ENCODE data around the gene LETM1. TPM values are rescaled to one million over a fixed set of nuclear protein-coding genes. Genes with fewer than 3 reads are reported as not detected.

LETM1 gene
- total and polyA plus RNA-seq, 2 donors (not counting 3 experiments of a cell fraction or from before 2014, with no cell fraction given): 25.6 to 62.5 TPM

DNA sequence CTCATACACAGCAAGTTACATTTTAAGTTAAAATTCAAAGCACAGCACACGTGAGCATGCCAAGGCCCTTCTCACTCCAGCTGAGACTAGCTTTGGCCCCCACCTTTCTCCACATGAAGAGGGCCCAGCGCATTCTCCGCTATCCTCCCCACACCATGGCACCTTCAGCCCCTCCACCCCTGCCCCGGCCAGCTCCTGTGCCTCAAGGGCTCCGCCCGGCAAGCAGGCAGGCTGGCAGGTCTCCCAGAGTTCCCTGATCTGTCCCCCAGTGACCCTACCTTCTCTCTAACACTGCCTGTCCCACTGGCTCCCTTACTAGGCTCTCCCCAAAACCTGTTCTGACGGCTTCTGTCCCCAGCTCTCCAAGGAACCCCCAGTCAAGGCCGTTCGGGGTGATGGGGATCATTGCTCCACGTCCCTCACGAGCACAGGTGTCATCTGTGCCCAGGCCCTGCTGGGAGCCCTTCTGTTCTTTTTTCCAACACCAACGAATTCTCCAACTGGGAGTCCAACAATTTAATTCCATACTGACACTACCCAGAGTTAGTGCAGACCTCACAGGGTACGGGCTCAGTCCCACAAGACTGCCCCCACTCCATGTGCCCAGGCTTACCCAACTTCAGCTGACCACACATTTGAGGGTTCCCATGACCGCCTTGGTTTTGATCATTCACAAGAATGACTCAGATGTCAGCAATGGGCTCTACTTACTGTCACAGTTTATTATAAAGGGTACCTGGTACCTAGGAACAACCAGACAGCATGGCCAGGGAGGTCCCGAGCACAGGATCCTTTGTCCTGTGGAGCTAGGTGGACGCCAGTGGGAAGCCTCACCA lies 4.2 kb downstream of the LETM1 start:
- Histone ChIP-seq H3K9ac (replicated peaks; ENCODE audit: extremely low read depth, insufficient read depth, low read length) (no peak overlapping the region), H2AFZ (ENCODE audit: low read depth, low read length) (no peak overlapping the region), H3K4me3 (replicated peaks in 1 of 3; ENCODE audit: insufficient read depth in 1 of 3, low read depth in 1 of 3, low read length in 3 of 3) (no peak overlapping the region), H3K9me1 (replicated peaks; ENCODE audit: control insufficient read depth, extremely low read depth, insufficient read depth, low read length) (no peaks in the 10 kb centered on the region), H3K9me3 (replicated peaks; ENCODE audit: control insufficient read depth, insufficient read depth, low read length) (no peaks in the 10 kb centered on the region), H3K27me3 (ENCODE audit: control insufficient read depth in 2 of 2, insufficient read depth in 2 of 2, low read length in 2 of 2) (no peaks in the 10 kb centered on the region), H4K20me1 (replicated peaks; ENCODE audit: control insufficient read depth, extremely low read depth, insufficient read depth, low read length) (no peaks in the 10 kb centered on the region), H3K79me2 (ENCODE audit: control insufficient read depth, insufficient read depth, low read length) (peaks cover 59% of the 10 kb centered on the region), H3K36me3 (ENCODE audit: control insufficient read depth in 2 of 2, extremely low read depth in 1 of 2, insufficient read depth in 2 of 2, low read length in 2 of 2) (peaks cover 0 to 2% of the 10 kb centered on the region in 2 experiments), H3K27ac (ENCODE audit: insufficient read depth, low read depth, low read length) (no peak overlapping the region), H3K4me1 (ENCODE audit: control insufficient read depth, extremely low read depth, insufficient read depth, low read length) (peaks cover 12% of the 10 kb centered on the region), H3K4me2 (ENCODE audit: insufficient read depth, low read length) (no peak overlapping the region)
- CTCF ChIA-PET: interaction anchor here (1.3 to 1.4 kb wide), 2 partner anchors 59 to 84 kb away, joined by 5 read pairs; no protein-coding TSS in a partner anchor
- POLR2A ChIA-PET: no interaction called here
- no peak for TF ChIP-seq EZH2 (IDR thresholded peaks at IDR 0.05; ENCODE audit: borderline replicate concordance, low read depth, low read length, severe bottlenecking)
- no peak for TF ChIP-seq JUN (IDR thresholded peaks at IDR 0.05; ENCODE audit: borderline replicate concordance, insufficient read depth, insufficient read length, low read depth)
- TF ChIP-seq, protein P1, sequence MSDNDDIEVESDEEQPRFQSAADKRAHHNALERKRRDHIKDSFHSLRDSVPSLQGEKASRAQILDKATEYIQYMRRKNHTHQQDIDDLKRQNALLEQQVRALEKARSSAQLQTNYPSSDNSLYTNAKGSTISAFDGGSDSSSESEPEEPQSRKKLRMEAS (IDR thresholded peaks at IDR 0.05; ENCODE audit: insufficient read depth, insufficient read length): no peak
- TF ChIP-seq POLR2AphosphoS5 (IDR thresholded peaks at IDR 0.05; ENCODE audit: insufficient read depth, low read depth, low read length): no peak
- no peak for TF ChIP-seq POLR2A (IDR thresholded peaks at IDR 0.05; ENCODE audit: low read depth, low read length)
- TF ChIP-seq MYC (IDR thresholded peaks at IDR 0.05; ENCODE audit: low read depth, low read length): no peak
- DNase-seq (ENCODE audit: low read depth, low spot score) (no peak), FAIRE-seq (no peak)
- no TSS peak for BruUV-seq (replicated peaks)
- intact Hi-C loops (cut with micrococcal nuclease): no loop called here
- dilution Hi-C loops (cut with MboI; ENCODE audit: extremely low pct_ligation_motif_present, low sequenced_read_pairs): no loop called here

GRCh38 chr4:1851160-1851559 lies 4.8 kb downstream of the LETM1 start:
- CTCF ChIA-PET: interaction anchor here (1.4 kb wide), 1 partner anchor 83 kb away, joined by 5 read pairs; no protein-coding TSS in a partner anchor

More at GRCh38 chr4:1851160-1851559, 4.8 kb downstream of the LETM1 start:
- Histone ChIP-seq H3K9ac (replicated peaks; ENCODE audit: extremely low read depth, insufficient read depth, low read length) (no peak overlapping the region), H3K9me3 (replicated peaks; ENCODE audit: control insufficient read depth, insufficient read depth, low read length) (no peaks in the 10 kb centered on the region), H2AFZ (ENCODE audit: low read depth, low read length) (no peak overlapping the region), H3K4me1 (ENCODE audit: control insufficient read depth, extremely low read depth, insufficient read depth, low read length) (peaks cover 8% of the 10 kb centered on the region), H3K27ac (ENCODE audit: insufficient read depth, low read depth, low read length) (no peak overlapping the region), H3K9me1 (replicated peaks; ENCODE audit: control insufficient read depth, extremely low read depth, insufficient read depth, low read length) (no peaks in the 10 kb centered on the region), H3K79me2 (ENCODE audit: control insufficient read depth, insufficient read depth, low read length) (peaks cover 55% of the 10 kb centered on the region), H3K4me2 (ENCODE audit: insufficient read depth, low read length) (no peak overlapping the region), H3K27me3 (ENCODE audit: control insufficient read depth in 2 of 2, insufficient read depth in 2 of 2, low read length in 2 of 2) (no peaks in the 10 kb centered on the region), H3K4me3 (replicated peaks in 1 of 3; ENCODE audit: insufficient read depth in 1 of 3, low read depth in 1 of 3, low read length in 3 of 3) (no peak overlapping the region), H3K36me3 (ENCODE audit: control insufficient read depth in 2 of 2, extremely low read depth in 1 of 2, insufficient read depth in 2 of 2, low read length in 2 of 2) (peaks cover 0 to 2% of the 10 kb centered on the region in 2 experiments), H4K20me1 (replicated peaks; ENCODE audit: control insufficient read depth, extremely low read depth, insufficient read depth, low read length) (no peaks in the 10 kb centered on the region)
- POLR2A ChIA-PET: no interaction called here
- no peak for FAIRE-seq
- no peak for DNase-seq (ENCODE audit: low read depth, low spot score)
- TF ChIP-seq POLR2AphosphoS5 (IDR thresholded peaks at IDR 0.05; ENCODE audit: insufficient read depth, low read depth, low read length) (no peak), FOS (IDR thresholded peaks at IDR 0.05; ENCODE audit: borderline replicate concordance, insufficient read depth, low read length) (no peak), CTCF (IDR thresholded peaks at IDR 0.05; ENCODE audit: extremely low read depth in 1 of 2, insufficient read depth in 1 of 2, low read depth in 1 of 2, low read length in 2 of 2) (no peak), GATA2 (IDR thresholded peaks at IDR 0.05; ENCODE audit: insufficient read depth, insufficient read length, low read depth, low read length) (no peak), MYC (IDR thresholded peaks at IDR 0.05; ENCODE audit: low read depth, low read length) (no peak), EZH2 (IDR thresholded peaks at IDR 0.05; ENCODE audit: borderline replicate concordance, low read depth, low read length, severe bottlenecking) (no peak), JUN (IDR thresholded peaks at IDR 0.05; ENCODE audit: borderline replicate concordance, insufficient read depth, insufficient read length, low read depth) (no peak)
- TF ChIP-seq, protein P1 (IDR thresholded peaks at IDR 0.05; ENCODE audit: insufficient read depth, insufficient read length): no peak
- no TSS peak for BruUV-seq (replicated peaks)
- dilution Hi-C loops (cut with MboI; ENCODE audit: extremely low pct_ligation_motif_present, low sequenced_read_pairs): no loop called here
- intact Hi-C loops (cut with micrococcal nuclease): no loop called here

Measured in endothelial cell of umbilical vein (primary cell).